GM19324 (cell line): ENCODE data around the gene KIF13A.
"Not testable (repeated sequence)": the region's sequence is repeated elsewhere in the genome, so short reads cannot be mapped to it uniquely, and the experiment has no call there.

ENCODE experiments used
- ATAC-seq: cut with Tn5 transposase; IDR thresholded peaks from one replicate; pipeline ENCODE4 v1.9.1; 2021; ENCODE audit warnings: mild to moderate bottlenecking, moderate library complexity; ENCODE audit not compliant: unreplicated experiment, low FRiP score

Gene KIF13A

GRCh38 chr6:17905611-17906592, 81.5 kb downstream of the KIF13A start:
- ATAC-seq: no peak

GRCh38 chr6:17904491-17905120, 82.8 kb downstream of the KIF13A start:
- ATAC-seq: no peak

- no peak for ATAC-seq
These were observed 84.5 kb downstream of the KIF13A start for GRCh38 chr6:17902974-17903373.

- no peak for ATAC-seq
These were observed 85.9 kb downstream of the KIF13A start for GRCh38 chr6:17901493-17901892.

GRCh38 chr6:17900011-17900410, 87.4 kb downstream of the KIF13A start:
- no peak for ATAC-seq

GRCh38 chr6:17899491-17899890, 87.9 kb downstream of the KIF13A start:
- ATAC-seq: no peak

- no peak for ATAC-seq
These were observed 89.8 kb downstream of the KIF13A start for GRCh38 chr6:17897681-17898080.

- ATAC-seq: no peak
These were observed 92.5 kb downstream of the KIF13A start for GRCh38 chr6:17894905-17895304.

GRCh38 chr6:17894191-17894590, 93.2 kb downstream of the KIF13A start:
- ATAC-seq: no peak

- no peak for ATAC-seq
These were observed 95.2 kb downstream of the KIF13A start for GRCh38 chr6:17892097-17892686.

- no peak for ATAC-seq
These were observed 97.1 kb downstream of the KIF13A start for GRCh38 chr6:17890309-17890708.

- not testable (repeated sequence) for ATAC-seq
These were observed 97.7 kb downstream of the KIF13A start for GRCh38 chr6:17889777-17890176.

- no peak for ATAC-seq
These were observed 100.5 kb downstream of the KIF13A start for GRCh38 chr6:17886891-17887290.

GRCh38 chr6:17885889-17886576, 101.4 kb downstream of the KIF13A start:
- ATAC-seq: no peak

GRCh38 chr6:17884498-17885478, 102.6 kb downstream of the KIF13A start:
- ATAC-seq: peak; percentile 72

GRCh38 chr6:17883665-17884497, 103.6 kb downstream of the KIF13A start:
- ATAC-seq: peak; percentile 11

GRCh38 chr6:17881085-17881858, 106.2 kb downstream of the KIF13A start:
- ATAC-seq: no peak

GRCh38 chr6:17879184-17879583, 108.3 kb downstream of the KIF13A start:
- ATAC-seq: no peak
